K562 (cell line): Measurements from ENCODE around the gene DNMBP.

ENCODE experiments used
- ESRRA ChIP-seq: fragments of 450-650 bp; IDR thresholded peaks from 2 replicates; pipeline ENCODE4 v1.6.1; 2014; ENCODE audit warnings: low read depth, mild to moderate bottlenecking, moderate library complexity, borderline replicate concordance
- GATAD2A ChIP-seq: fragments of 450-650 bp; IDR thresholded peaks from 2 replicates; pipeline ENCODE4 v1.6.1; 2017
- IRF2 ChIP-seq: sonication (generic); formaldehyde crosslinking; IDR thresholded peaks from 2 replicates; pipeline ENCODE4 v1.8.1; 2022; ENCODE audit warnings: mild to moderate bottlenecking, missing genetic modification reagents
- KAT7 ChIP-seq: sonication (generic); formaldehyde crosslinking; IDR thresholded peaks from 2 replicates; pipeline ENCODE4 v1.8.0; 2022; ENCODE audit warnings: missing genetic modification reagents, mild to moderate bottlenecking, borderline replicate concordance
- KDM1A ChIP-seq, 2 experiments: fragments of 450-650 bp; IDR thresholded peaks; 2 replicates each; pipeline ENCODE4 v1.6.1; 2016; ENCODE audit warnings: mild to moderate bottlenecking in 2 of 2
- POLR2AphosphoS5 ChIP-seq: IDR thresholded peaks from 2 replicates; pipeline ENCODE4 v1.6.1; 2011; ENCODE audit warnings: mild to moderate bottlenecking, low read depth, low read length, moderate library complexity; ENCODE audit not compliant: control insufficient read depth, insufficient read depth
- TARDBP ChIP-seq: fragments of 450-650 bp; IDR thresholded peaks from 2 replicates; pipeline ENCODE4 v1.6.1; 2016
- ZNF174 ChIP-seq: fragments of 250-450 bp; sonication (Bioruptor Pico); IDR thresholded peaks from 2 replicates; pipeline ENCODE4 v1.4.0; 2020; ENCODE audit warnings: mild to moderate bottlenecking
- ZNF431 ChIP-seq: sonication (generic); formaldehyde crosslinking; IDR thresholded peaks from 2 replicates; pipeline ENCODE4 v1.8.0; 2022; ENCODE audit warnings: mild to moderate bottlenecking, missing genetic modification reagents
- TF ChIP-seq, protein P1 (sequence below), 3 experiments: IDR thresholded peaks in 2 of 3; conservative IDR thresholded peaks in 1 of 3; 2 replicates each; pipeline ENCODE4 v1.5.1; 2011 to 2012; ENCODE audit warnings: low read length in 3 of 3, mild to moderate bottlenecking in 3 of 3, control low read depth in 2 of 3, improper control_type of control experiment in 1 of 3, inconsistent platforms in 1 of 3, low read depth in 1 of 3, mixed read lengths in 1 of 3, moderate library complexity in 1 of 3; ENCODE audit not compliant: insufficient read depth in 2 of 3
- TF ChIP-seq, protein P2 (sequence below): sonication (generic); IDR thresholded peaks from 2 replicates; pipeline ENCODE4 v1.6.1; 2016
- TF ChIP-seq, protein P3 (sequence below): sonication (generic); formaldehyde crosslinking; IDR thresholded peaks from 2 replicates; pipeline ENCODE4 v1.8.1; 2022; ENCODE audit warnings: missing genetic modification reagents
- TF ChIP-seq, protein P4 (sequence below), 2 experiments: IDR thresholded peaks; 2 replicates each; pipeline ENCODE4 v1.6.1; 2012; ENCODE audit warnings: improper control_type of control experiment in 2 of 2, low read depth in 2 of 2, low read length in 2 of 2, borderline replicate concordance in 1 of 2

GRCh38 chr10:99905971-99906370 is 103.8 kb downstream of the DNMBP start:
- TF ChIP-seq KDM1A (IDR thresholded peaks at IDR 0.05) (no peak), KAT7 (CRISPR knock-in tag) (no peak), GATAD2A (no peak), ESRRA (no peak), POLR2AphosphoS5 (no peak), ZNF174 (CRISPR knock-in tag) (no peak), IRF2 (CRISPR knock-in tag) (no peak), ZNF431 (no peak), TARDBP (no peak)
- TF ChIP-seq, protein P1, sequence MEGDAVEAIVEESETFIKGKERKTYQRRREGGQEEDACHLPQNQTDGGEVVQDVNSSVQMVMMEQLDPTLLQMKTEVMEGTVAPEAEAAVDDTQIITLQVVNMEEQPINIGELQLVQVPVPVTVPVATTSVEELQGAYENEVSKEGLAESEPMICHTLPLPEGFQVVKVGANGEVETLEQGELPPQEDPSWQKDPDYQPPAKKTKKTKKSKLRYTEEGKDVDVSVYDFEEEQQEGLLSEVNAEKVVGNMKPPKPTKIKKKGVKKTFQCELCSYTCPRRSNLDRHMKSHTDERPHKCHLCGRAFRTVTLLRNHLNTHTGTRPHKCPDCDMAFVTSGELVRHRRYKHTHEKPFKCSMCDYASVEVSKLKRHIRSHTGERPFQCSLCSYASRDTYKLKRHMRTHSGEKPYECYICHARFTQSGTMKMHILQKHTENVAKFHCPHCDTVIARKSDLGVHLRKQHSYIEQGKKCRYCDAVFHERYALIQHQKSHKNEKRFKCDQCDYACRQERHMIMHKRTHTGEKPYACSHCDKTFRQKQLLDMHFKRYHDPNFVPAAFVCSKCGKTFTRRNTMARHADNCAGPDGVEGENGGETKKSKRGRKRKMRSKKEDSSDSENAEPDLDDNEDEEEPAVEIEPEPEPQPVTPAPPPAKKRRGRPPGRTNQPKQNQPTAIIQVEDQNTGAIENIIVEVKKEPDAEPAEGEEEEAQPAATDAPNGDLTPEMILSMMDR (IDR thresholded peaks at IDR 0.05 in 2 of 3, conservative IDR thresholded peaks at IDR 0.05 in 1 of 3; ENCODE audit: insufficient read depth in 2 of 3, low read depth in 1 of 3, low read length in 3 of 3), result no peak
- TF ChIP-seq, protein P2, sequence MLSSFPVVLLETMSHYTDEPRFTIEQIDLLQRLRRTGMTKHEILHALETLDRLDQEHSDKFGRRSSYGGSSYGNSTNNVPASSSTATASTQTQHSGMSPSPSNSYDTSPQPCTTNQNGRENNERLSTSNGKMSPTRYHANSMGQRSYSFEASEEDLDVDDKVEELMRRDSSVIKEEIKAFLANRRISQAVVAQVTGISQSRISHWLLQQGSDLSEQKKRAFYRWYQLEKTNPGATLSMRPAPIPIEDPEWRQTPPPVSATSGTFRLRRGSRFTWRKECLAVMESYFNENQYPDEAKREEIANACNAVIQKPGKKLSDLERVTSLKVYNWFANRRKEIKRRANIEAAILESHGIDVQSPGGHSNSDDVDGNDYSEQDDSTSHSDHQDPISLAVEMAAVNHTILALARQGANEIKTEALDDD, result no peak
- TF ChIP-seq, protein P3, sequence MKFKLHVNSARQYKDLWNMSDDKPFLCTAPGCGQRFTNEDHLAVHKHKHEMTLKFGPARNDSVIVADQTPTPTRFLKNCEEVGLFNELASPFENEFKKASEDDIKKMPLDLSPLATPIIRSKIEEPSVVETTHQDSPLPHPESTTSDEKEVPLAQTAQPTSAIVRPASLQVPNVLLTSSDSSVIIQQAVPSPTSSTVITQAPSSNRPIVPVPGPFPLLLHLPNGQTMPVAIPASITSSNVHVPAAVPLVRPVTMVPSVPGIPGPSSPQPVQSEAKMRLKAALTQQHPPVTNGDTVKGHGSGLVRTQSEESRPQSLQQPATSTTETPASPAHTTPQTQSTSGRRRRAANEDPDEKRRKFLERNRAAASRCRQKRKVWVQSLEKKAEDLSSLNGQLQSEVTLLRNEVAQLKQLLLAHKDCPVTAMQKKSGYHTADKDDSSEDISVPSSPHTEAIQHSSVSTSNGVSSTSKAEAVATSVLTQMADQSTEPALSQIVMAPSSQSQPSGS (CRISPR knock-in tag), result no peak
- TF ChIP-seq, protein P4, sequence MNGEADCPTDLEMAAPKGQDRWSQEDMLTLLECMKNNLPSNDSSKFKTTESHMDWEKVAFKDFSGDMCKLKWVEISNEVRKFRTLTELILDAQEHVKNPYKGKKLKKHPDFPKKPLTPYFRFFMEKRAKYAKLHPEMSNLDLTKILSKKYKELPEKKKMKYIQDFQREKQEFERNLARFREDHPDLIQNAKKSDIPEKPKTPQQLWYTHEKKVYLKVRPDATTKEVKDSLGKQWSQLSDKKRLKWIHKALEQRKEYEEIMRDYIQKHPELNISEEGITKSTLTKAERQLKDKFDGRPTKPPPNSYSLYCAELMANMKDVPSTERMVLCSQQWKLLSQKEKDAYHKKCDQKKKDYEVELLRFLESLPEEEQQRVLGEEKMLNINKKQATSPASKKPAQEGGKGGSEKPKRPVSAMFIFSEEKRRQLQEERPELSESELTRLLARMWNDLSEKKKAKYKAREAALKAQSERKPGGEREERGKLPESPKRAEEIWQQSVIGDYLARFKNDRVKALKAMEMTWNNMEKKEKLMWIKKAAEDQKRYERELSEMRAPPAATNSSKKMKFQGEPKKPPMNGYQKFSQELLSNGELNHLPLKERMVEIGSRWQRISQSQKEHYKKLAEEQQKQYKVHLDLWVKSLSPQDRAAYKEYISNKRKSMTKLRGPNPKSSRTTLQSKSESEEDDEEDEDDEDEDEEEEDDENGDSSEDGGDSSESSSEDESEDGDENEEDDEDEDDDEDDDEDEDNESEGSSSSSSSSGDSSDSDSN (IDR thresholded peaks at IDR 0.05; ENCODE audit: borderline replicate concordance in 1 of 2, low read depth in 2 of 2, low read length in 2 of 2), result no peak
